B cell (primary cell): ENCODE data around the gene PTPN7. TPM values are rescaled to one million over a fixed set of nuclear protein-coding genes. Genes with fewer than 3 reads are reported as not detected.

Experiments
- ATAC-seq: fragments of 200-7000 bp; cut with Tn5 transposase; one replicate; pipeline ENCODE4 v1.10.0; 2021; ENCODE audit warnings: low read depth, mild to moderate bottlenecking, moderate number of reproducible peaks, moderate library complexity
- CTCF ChIA-PET: fragments of 350-600 bp; sonication (Branson Sonifier 250); formaldehyde crosslinking; loops from one replicate; lab custom pipeline; 2021; ENCODE audit warnings: antibody characterized with exemption, inconsistent platforms; lab: Charles Lee
- POLR2A ChIA-PET: fragments of 350-600 bp; sonication (Branson Sonifier 250); formaldehyde crosslinking; loops from one replicate; lab custom pipeline; 2021; ENCODE audit warnings: antibody characterized with exemption; lab: Charles Lee
- DNase-seq: peaks from one replicate; pipeline ENCODE4 v3.0.0; 2013
- H2AFZ ChIP-seq: 2 replicates; pipeline ENCODE4 v1.6.1; 2012; ENCODE audit warnings: mild to moderate bottlenecking, low read depth, low read length; ENCODE audit not compliant: insufficient read depth, poor library complexity, severe bottlenecking
- H3K27ac ChIP-seq, 2 donors: 1 replicate in 1 of 2; 2 replicates in 1 of 2; pipeline ENCODE4 v1.5.1; 2012 to 2013; ENCODE audit warnings: low read length in 2 of 2, mild to moderate bottlenecking in 2 of 2, moderate library complexity in 1 of 2
- H3K27me3 ChIP-seq, 4 experiments: fragments of 200-600 bp in 1 of 4; sonication (generic) in 1 of 4; replicated peaks in 1 of 4; 1 replicate in 2 of 4; 2 replicates in 2 of 4; pipeline versions ENCODE4 v1.6.1 to v1.7.0; 2013 to 2016; ENCODE audit warnings: low read length in 3 of 4, mild to moderate bottlenecking in 2 of 4, mixed read lengths in 1 of 4, moderate library complexity in 1 of 4; ENCODE audit not compliant: insufficient read depth in 4 of 4, control insufficient read depth in 3 of 4; ENCODE audit errors: control extremely low read depth in 1 of 4
- H3K36me3 ChIP-seq, 2 experiments: replicated peaks in 1 of 2; 1 replicate in 1 of 2; 2 replicates in 1 of 2; pipeline versions ENCODE4 v1.6.1 to v1.7.1; 2013; ENCODE audit warnings: low read length in 1 of 2; ENCODE audit not compliant: insufficient read depth in 2 of 2, control insufficient read depth in 1 of 2; ENCODE audit errors: control extremely low read depth in 1 of 2, extremely low read depth in 1 of 2
- H3K4me1 ChIP-seq, 2 donors: fragments of 200-600 bp in 1 of 2; sonication (generic) in 1 of 2; 1 replicate in 1 of 2; 2 replicates in 1 of 2; pipeline versions ENCODE4 v1.5.1 to v1.6.1; 2013 to 2017; ENCODE audit warnings: low read length in 2 of 2; ENCODE audit not compliant: control insufficient read depth in 2 of 2, insufficient read depth in 2 of 2
- H3K4me2 ChIP-seq: replicated peaks from 2 replicates; pipeline ENCODE3; 2012; ENCODE audit warnings: mild to moderate bottlenecking, low read depth, low read length; ENCODE audit not compliant: poor library complexity, severe bottlenecking
- H3K4me3 ChIP-seq, 5 experiments: fragments of 200-600 bp in 1 of 5; sonication (generic) in 1 of 5; 1 replicate in 3 of 5; 2 replicates in 2 of 5; pipeline versions ENCODE4 v1.5.1 to v1.7.0; 2011 to 2016; ENCODE audit warnings: low read length in 4 of 5, mild to moderate bottlenecking in 4 of 5, low read depth in 2 of 5, control low read depth in 1 of 5, moderate library complexity in 1 of 5; ENCODE audit not compliant: insufficient read depth in 1 of 5; ENCODE audit errors: control extremely low read depth in 1 of 5, extremely low read depth in 1 of 5
- H3K79me2 ChIP-seq: fragments of 200-600 bp; sonication (generic); one replicate; pipeline ENCODE4 v1.6.0; 2016; ENCODE audit warnings: low read length; ENCODE audit not compliant: control insufficient read depth, insufficient read depth
- H3K9ac ChIP-seq: fragments of 200-600 bp; sonication (generic); 2 replicates; pipeline ENCODE4 v1.6.1; 2017; ENCODE audit warnings: mild to moderate bottlenecking, low read length, moderate library complexity
- H3K9me3 ChIP-seq, 3 donors: one replicate each; pipeline versions ENCODE4 v1.6.1 to v1.7.1; 2013; ENCODE audit warnings: low read length in 2 of 3; ENCODE audit not compliant: control insufficient read depth in 2 of 3, insufficient read depth in 1 of 3; ENCODE audit errors: control extremely low read depth in 1 of 3
- H4K20me1 ChIP-seq: 2 replicates; pipeline ENCODE4 v1.6.0; 2012; ENCODE audit warnings: mild to moderate bottlenecking, low read length; ENCODE audit not compliant: insufficient read depth, control insufficient read depth, poor library complexity, severe bottlenecking
- H3K27ac Mint-ChIP-seq: one replicate; pipeline ENCODE4 v1.8.0; 2021; ENCODE audit warnings: mixed read lengths
- H3K27me3 Mint-ChIP-seq: one replicate; pipeline ENCODE4 v1.8.0; 2021; ENCODE audit warnings: mixed read lengths
- H3K4me1 Mint-ChIP-seq: one replicate; pipeline ENCODE4 v1.8.0; 2021; ENCODE audit warnings: mixed read lengths
- H3K4me3 Mint-ChIP-seq: one replicate; pipeline ENCODE4 v1.8.0; 2021; ENCODE audit warnings: mixed read lengths
- H3K9me3 Mint-ChIP-seq: one replicate; pipeline ENCODE4 v1.8.0; 2022; ENCODE audit warnings: mixed read lengths; ENCODE audit not compliant: insufficient read depth
- EZH2 ChIP-seq: IDR thresholded peaks from 2 replicates; pipeline ENCODE4 v1.6.1; 2012; ENCODE audit warnings: borderline replicate concordance, low read depth, mild to moderate bottlenecking, moderate library complexity, low read length; ENCODE audit not compliant: insufficient read depth, poor library complexity, severe bottlenecking
- WGBS: methylation state at CpG from one replicate; pipeline ENCODE4 v1.1.5; 2013; ENCODE audit warnings: missing lambda C conversion rate; ENCODE audit not compliant: insufficient coverage; 5-methylcytosine and 5-hydroxymethylcytosine counted together
- intact Hi-C: fragments of 100-400 bp; cut with micrococcal nuclease; formaldehyde crosslinking; loops from one replicate; pipeline ENCODE4 v1.10.0; 2022
- polyA plus RNA-seq: library from polyadenylated mRNA; depleted of rRNA; stranded (reverse); fragments of >200 nt; gene quantifications from 2 replicates; pipeline ENCODE4 v1.2.3, GENCODE V29; 2012
- total RNA-seq, 2 donors: library from RNA; stranded (reverse); fragments of 120-200 nt in 1 of 2; gene quantifications; 1 replicate in 1 of 2; 2 replicates in 1 of 2; pipeline versions ENCODE4 v1.2.3 to v1.2.4, GENCODE V29; 2013 to 2022
- TF ChIP-seq, protein P1 (sequence below): fragments of 200-600 bp; IDR thresholded peaks from one replicate; pipeline ENCODE4 v1.8.0; 2022; ENCODE audit warnings: antibody characterized with exemption, mild to moderate bottlenecking

PTPN7 gene
- total and polyA plus RNA-seq, 2 donors (not counting 1 experiment from before 2014, with no cell fraction given): 16.0 to 37.5 TPM

GRCh38 chr1:202154148-202154765 lies 6.1 kb downstream of the PTPN7 start:
- H3K4me1 Mint-ChIP-seq: peaks cover 29% of the 10 kb centered on the region
- Histone ChIP-seq H3K9me3 (no peaks in the 10 kb centered on the region), H4K20me1 (peaks cover 1% of the 10 kb centered on the region), H3K4me2 (no peak overlapping the region), H3K79me2 (peaks cover 12% of the 10 kb centered on the region), H3K9ac (no peak overlapping the region), H3K4me3 (no peak overlapping the region), H3K36me3 (peaks cover 12 to 75% of the 10 kb centered on the region in 2 experiments), H2AFZ (no peak overlapping the region), H3K27me3 (no peaks in the 10 kb centered on the region), H3K4me1 (peaks cover 8 to 15% of the 10 kb centered on the region in 2 donors), H3K27ac (no peak overlapping the region)
- no peaks in the 10 kb centered on the region for H3K9me3 Mint-ChIP-seq
- WGBS: 96% methylated on average over 8 of the region's 10 CpGs
- ChIA-PET CTCF (interaction anchor here (0.8 to 5.5 kb wide), 19 partner anchors 8 to 565 kb away, joined by 3 to 37 read pairs (median 6); partner anchors contain the start of genes ARL8A and LGR6), POLR2A (interaction anchor here (0.5 to 1.2 kb wide), 2 partner anchors 9 to 770 kb away, joined by 3 to 4 read pairs; partner anchors contain the start of gene ARL8A)
- ATAC-seq (no peak), DNase-seq (no peak)
- H3K27ac Mint-ChIP-seq: no peak overlapping the region
- TF ChIP-seq EZH2: no peak
- TF ChIP-seq, protein P1, sequence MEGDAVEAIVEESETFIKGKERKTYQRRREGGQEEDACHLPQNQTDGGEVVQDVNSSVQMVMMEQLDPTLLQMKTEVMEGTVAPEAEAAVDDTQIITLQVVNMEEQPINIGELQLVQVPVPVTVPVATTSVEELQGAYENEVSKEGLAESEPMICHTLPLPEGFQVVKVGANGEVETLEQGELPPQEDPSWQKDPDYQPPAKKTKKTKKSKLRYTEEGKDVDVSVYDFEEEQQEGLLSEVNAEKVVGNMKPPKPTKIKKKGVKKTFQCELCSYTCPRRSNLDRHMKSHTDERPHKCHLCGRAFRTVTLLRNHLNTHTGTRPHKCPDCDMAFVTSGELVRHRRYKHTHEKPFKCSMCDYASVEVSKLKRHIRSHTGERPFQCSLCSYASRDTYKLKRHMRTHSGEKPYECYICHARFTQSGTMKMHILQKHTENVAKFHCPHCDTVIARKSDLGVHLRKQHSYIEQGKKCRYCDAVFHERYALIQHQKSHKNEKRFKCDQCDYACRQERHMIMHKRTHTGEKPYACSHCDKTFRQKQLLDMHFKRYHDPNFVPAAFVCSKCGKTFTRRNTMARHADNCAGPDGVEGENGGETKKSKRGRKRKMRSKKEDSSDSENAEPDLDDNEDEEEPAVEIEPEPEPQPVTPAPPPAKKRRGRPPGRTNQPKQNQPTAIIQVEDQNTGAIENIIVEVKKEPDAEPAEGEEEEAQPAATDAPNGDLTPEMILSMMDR: no peak
- intact Hi-C loops: no loop called here
- no peaks in the 10 kb centered on the region for H3K27me3 Mint-ChIP-seq
- no peak overlapping the region for H3K4me3 Mint-ChIP-seq

DNA sequence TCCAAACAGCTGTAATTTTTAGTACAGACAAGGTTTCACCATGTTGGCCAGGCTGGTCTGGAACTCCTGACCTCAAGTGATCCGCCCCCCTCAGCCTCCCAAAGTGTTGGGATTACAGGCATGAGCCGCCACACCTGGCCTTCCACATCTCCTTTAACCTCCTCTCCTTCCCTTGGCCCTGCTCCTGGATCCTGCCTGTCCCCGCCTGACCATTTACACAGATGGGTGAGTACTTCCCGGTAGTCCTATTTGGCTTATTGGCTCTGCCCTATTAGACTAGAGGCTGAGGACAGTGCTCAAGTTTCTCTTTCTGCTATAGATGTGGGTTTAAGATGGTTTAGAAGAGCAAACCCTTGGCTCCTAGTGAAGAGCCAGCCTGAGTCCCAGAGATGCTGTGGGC lies 7.1 kb downstream of the PTPN7 start:
- ATAC-seq (no peak), DNase-seq (no peak)
- ChIA-PET POLR2A (no interaction called here), CTCF (interaction anchor here (1.5 to 5.5 kb wide), 4 partner anchors 10 to 163 kb away, joined by 3 to 37 read pairs (median 28); partner anchors contain the start of gene ARL8A)
- no peaks in the 10 kb centered on the region for H3K27me3 Mint-ChIP-seq
- Histone ChIP-seq H3K27me3 (no peaks in the 10 kb centered on the region), H3K79me2 (peaks cover 4% of the 10 kb centered on the region), H3K4me1 (peaks cover 0 to 5% of the 10 kb centered on the region in 2 donors), H4K20me1 (no peaks in the 10 kb centered on the region), H3K9ac (no peak overlapping the region), H3K4me2 (no peak overlapping the region), H3K27ac (no peak overlapping the region), H3K9me3 (no peaks in the 10 kb centered on the region), H3K36me3 (peaks cover 12 to 79% of the 10 kb centered on the region in 2 experiments), H2AFZ (no peak overlapping the region), H3K4me3 (no peak overlapping the region)
- no peak overlapping the region for H3K4me3 Mint-ChIP-seq
- H3K9me3 Mint-ChIP-seq: no peaks in the 10 kb centered on the region
- intact Hi-C loops: no loop called here
- 95% methylated on average over 4 of the region's 4 CpGs for WGBS
- H3K4me1 Mint-ChIP-seq: peaks cover 21% of the 10 kb centered on the region
- TF ChIP-seq, protein P1: no peak
- no peak for TF ChIP-seq EZH2
- no peak overlapping the region for H3K27ac Mint-ChIP-seq
